Stimulated activated effector memory CD8-positive, alpha-beta T cell treated with anti-CD3 and anti-CD28 coated beads, Interleukin-12 subunit alpha, Interleukin-12 subunit beta, amount 100 ng/mL, for 72 hours (primary cell): ENCODE measurements around the gene PNPLA7.
"Not testable (repeated sequence)": the region's sequence is repeated elsewhere in the genome, so short reads cannot be mapped to it uniquely, and the experiment has no call there.

ENCODE experiments used
- ATAC-seq: fragments of 150-1000 bp; cut with Tn5 transposase; 2 replicates; pipeline ENCODE4 v1.10.0; 2021
- DNase-seq, 2 donors: peaks; one replicate each; pipeline ENCODE4 v3.0.0; 2021 to 2022; ENCODE audit warnings: low spot score in 2 of 2
- H3K27ac Mint-ChIP-seq: one replicate; pipeline ENCODE4 v1.8.0; 2022; ENCODE audit warnings: mild to moderate bottlenecking, mixed read lengths
- H3K36me3 Mint-ChIP-seq: one replicate; pipeline ENCODE4 v1.8.0; 2022; ENCODE audit warnings: mild to moderate bottlenecking, mixed read lengths
- H3K4me1 Mint-ChIP-seq: one replicate; pipeline ENCODE4 v1.8.0; 2022; ENCODE audit warnings: mixed read lengths
- H3K4me3 Mint-ChIP-seq: one replicate; pipeline ENCODE4 v1.8.0; 2022; ENCODE audit warnings: mild to moderate bottlenecking, mixed read lengths
- H3K9me3 Mint-ChIP-seq: one replicate; pipeline ENCODE4 v1.8.0; 2022; ENCODE audit warnings: mixed read lengths

PNPLA7 gene

GRCh38 chr9:137452761-137453642 is 97.2 kb downstream of the PNPLA7 start:
- Mint-ChIP-seq H3K9me3 (no peaks in the 10 kb centered on the region), H3K27ac (peak overlapping the region; percentile 60), H3K36me3 (peaks cover 39% of the 10 kb centered on the region), H3K4me3 (no peak overlapping the region), H3K4me1 (peaks cover 28% of the 10 kb centered on the region)
- ATAC-seq (no peak), DNase-seq (no peak)

- DNase-seq (no peak), ATAC-seq (no peak)
- H3K4me1 Mint-ChIP-seq: peaks cover 29% of the 10 kb centered on the region
- H3K4me3 Mint-ChIP-seq: peak overlapping the region; percentile 28
- peaks cover 38% of the 10 kb centered on the region for H3K36me3 Mint-ChIP-seq
- no peaks in the 10 kb centered on the region for H3K9me3 Mint-ChIP-seq
- H3K27ac Mint-ChIP-seq: peak overlapping the region; percentile 60
Observed at GRCh38 chr9:137452006-137452760, 98.0 kb downstream of the PNPLA7 start.

GRCh38 chr9:137451264-137452005 is 98.8 kb downstream of the PNPLA7 start:
- H3K36me3 Mint-ChIP-seq: peaks cover 31% of the 10 kb centered on the region
- H3K4me1 Mint-ChIP-seq: peaks cover 33% of the 10 kb centered on the region
- not testable (repeated sequence) for H3K9me3 Mint-ChIP-seq, ATAC-seq, DNase-seq
- peak overlapping the region; percentile 60 for H3K27ac Mint-ChIP-seq
- H3K4me3 Mint-ChIP-seq: peak overlapping the region; percentile 18

- not testable (repeated sequence) for ATAC-seq, H3K27ac Mint-ChIP-seq, H3K9me3 Mint-ChIP-seq, DNase-seq
- Mint-ChIP-seq H3K4me1 (peaks cover 35% of the 10 kb centered on the region), H3K4me3 (peak overlapping the region; percentile 18), H3K36me3 (peaks cover 25% of the 10 kb centered on the region)
Observed at GRCh38 chr9:137450539-137451222, 99.5 kb downstream of the PNPLA7 start.

- Mint-ChIP-seq H3K4me1 (peaks cover 40% of the 10 kb centered on the region), H3K36me3 (peaks cover 18% of the 10 kb centered on the region), H3K9me3 (no peaks in the 10 kb centered on the region), H3K27ac (no peak overlapping the region), H3K4me3 (no peak overlapping the region)
- no peak for DNase-seq
- ATAC-seq: no peak
Observed at GRCh38 chr9:137449931-137450538, 100.2 kb downstream of the PNPLA7 start.

- peaks cover 34% of the 10 kb centered on the region for H3K4me1 Mint-ChIP-seq
- no peak for ATAC-seq
Observed at GRCh38 chr9:137449081-137449844, 100.9 kb downstream of the PNPLA7 start.

GRCh38 chr9:137448602-137448962 is 101.6 kb downstream of the PNPLA7 start:
- DNase-seq (no peak), ATAC-seq (no peak)
- no peak overlapping the region for H3K4me3 Mint-ChIP-seq
- peaks cover 15% of the 10 kb centered on the region for H3K36me3 Mint-ChIP-seq
- H3K9me3 Mint-ChIP-seq: no peaks in the 10 kb centered on the region
- H3K27ac Mint-ChIP-seq: no peak overlapping the region
- peaks cover 34% of the 10 kb centered on the region for H3K4me1 Mint-ChIP-seq

More at GRCh38 chr9:137449081-137449844, 100.9 kb downstream of the PNPLA7 start:
- H3K36me3 Mint-ChIP-seq: peaks cover 18% of the 10 kb centered on the region
- H3K9me3 Mint-ChIP-seq: no peaks in the 10 kb centered on the region
- no peak overlapping the region for H3K27ac Mint-ChIP-seq
- no peak for DNase-seq
- H3K4me3 Mint-ChIP-seq: no peak overlapping the region

GRCh38 chr9:137447722-137448601 is 102.2 kb downstream of the PNPLA7 start:
- H3K4me1 Mint-ChIP-seq: peaks cover 34% of the 10 kb centered on the region
- no peak for ATAC-seq
- no peak overlapping the region for H3K4me3 Mint-ChIP-seq
- H3K9me3 Mint-ChIP-seq: no peaks in the 10 kb centered on the region
- DNase-seq: no peak
- H3K27ac Mint-ChIP-seq: no peak overlapping the region
- H3K36me3 Mint-ChIP-seq: peaks cover 13% of the 10 kb centered on the region

- no peak for DNase-seq
- H3K27ac Mint-ChIP-seq: peak overlapping the region; percentile 70
- peaks cover 13% of the 10 kb centered on the region for H3K36me3 Mint-ChIP-seq
- peaks cover 30% of the 10 kb centered on the region for H3K4me1 Mint-ChIP-seq
- peak; percentile 25 for ATAC-seq
- H3K4me3 Mint-ChIP-seq: no peak overlapping the region
- H3K9me3 Mint-ChIP-seq: no peaks in the 10 kb centered on the region
Observed at GRCh38 chr9:137446851-137447471, 103.2 kb downstream of the PNPLA7 start.

GRCh38 chr9:137445930-137446431 is 104.2 kb downstream of the PNPLA7 start:
- H3K9me3 Mint-ChIP-seq: no peaks in the 10 kb centered on the region
- no peak overlapping the region for H3K27ac Mint-ChIP-seq
- peaks cover 32% of the 10 kb centered on the region for H3K4me1 Mint-ChIP-seq
- no peak for DNase-seq
- H3K36me3 Mint-ChIP-seq: peaks cover 13% of the 10 kb centered on the region
- H3K4me3 Mint-ChIP-seq: no peak overlapping the region
- no peak for ATAC-seq

- peak; percentile 83 to 93 for DNase-seq
- Mint-ChIP-seq H3K27ac (peak overlapping the region; percentile 30), H3K4me3 (peak overlapping the region; percentile 46), H3K4me1 (peaks cover 32% of the 10 kb centered on the region), H3K9me3 (no peaks in the 10 kb centered on the region), H3K36me3 (peaks cover 11% of the 10 kb centered on the region)
- ATAC-seq: peak; percentile 86
Observed at GRCh38 chr9:137445275-137445807, 104.9 kb downstream of the PNPLA7 start.

- Mint-ChIP-seq H3K36me3 (no peaks in the 10 kb centered on the region), H3K9me3 (no peaks in the 10 kb centered on the region), H3K27ac (no peak overlapping the region), H3K4me1 (peaks cover 27% of the 10 kb centered on the region), H3K4me3 (no peak overlapping the region)
- ATAC-seq (no peak), DNase-seq (no peak)
Observed at GRCh38 chr9:137444106-137444790, 106.0 kb downstream of the PNPLA7 start.
